HG02571 (cell line): ENCODE measurements around the gene ERC2.
"Not testable (repeated sequence)": the region's sequence is repeated elsewhere in the genome, so short reads cannot be mapped to it uniquely, and the experiment has no call there.

ENCODE experiments used
- ATAC-seq: cut with Tn5 transposase; IDR thresholded peaks from one replicate; pipeline ENCODE4 v1.9.1; 2021; ENCODE audit warnings: mild to moderate bottlenecking, moderate library complexity; ENCODE audit not compliant: unreplicated experiment

ERC2 gene

GRCh38 chr3:56089739-56090138, 378.5 kb downstream of the ERC2 start:
- no peak for ATAC-seq

- ATAC-seq, result no peak
Measured at GRCh38 chr3:56087451-56088053, 380.7 kb downstream of the ERC2 start.

- ATAC-seq, result no peak
Measured at GRCh38 chr3:56086355-56086754, 381.9 kb downstream of the ERC2 start.

GRCh38 chr3:56081246-56081645, 387.0 kb downstream of the ERC2 start:
- ATAC-seq, result no peak

- ATAC-seq, result no peak
Measured at GRCh38 chr3:56076746-56077145, 391.5 kb downstream of the ERC2 start.

GRCh38 chr3:56075089-56075488, 393.2 kb downstream of the ERC2 start:
- no peak for ATAC-seq

GRCh38 chr3:56069766-56070165, 398.5 kb downstream of the ERC2 start:
- ATAC-seq, result no peak

GRCh38 chr3:56066405-56066804, 401.9 kb downstream of the ERC2 start:
- ATAC-seq, result not testable (repeated sequence)

- ATAC-seq, result no peak
Measured at GRCh38 chr3:56064684-56065083, 403.6 kb downstream of the ERC2 start.

- no peak for ATAC-seq
Measured at GRCh38 chr3:56061279-56061626, 407.0 kb downstream of the ERC2 start.

GRCh38 chr3:56060521-56061278, 407.6 kb downstream of the ERC2 start:
- no peak for ATAC-seq

- no peak for ATAC-seq
Measured at GRCh38 chr3:56059731-56060130, 408.5 kb downstream of the ERC2 start.

- ATAC-seq, result no peak
Measured at GRCh38 chr3:56055951-56056350, 412.3 kb downstream of the ERC2 start.

GRCh38 chr3:56055546-56055945, 412.7 kb downstream of the ERC2 start:
- no peak for ATAC-seq

GRCh38 chr3:56054844-56055243, 413.4 kb downstream of the ERC2 start:
- ATAC-seq, result no peak

- ATAC-seq, result no peak
Measured at GRCh38 chr3:56053727-56054126, 414.5 kb downstream of the ERC2 start.

GRCh38 chr3:56052188-56052587, 416.1 kb downstream of the ERC2 start:
- ATAC-seq, result no peak

- no peak for ATAC-seq
Measured at GRCh38 chr3:56051052-56051451, 417.2 kb downstream of the ERC2 start.

GRCh38 chr3:56048946-56049345, 419.3 kb downstream of the ERC2 start:
- ATAC-seq, result no peak

- ATAC-seq, result no peak
Measured at GRCh38 chr3:56048331-56048730, 419.9 kb downstream of the ERC2 start.

GRCh38 chr3:56042326-56042951, 425.8 kb downstream of the ERC2 start:
- ATAC-seq, result no peak

- ATAC-seq, result no peak
Measured at GRCh38 chr3:56025326-56025725, 442.9 kb downstream of the ERC2 start.
